NCI-H128 (cell line): ENCODE results near the gene ZNF407.

ENCODE experiments used
- DNase-seq: peaks from one replicate; lab custom pipeline; 2025; ENCODE audit not compliant: unreplicated experiment; lab: John Stamatoyannopoulos, UW

The ZNF407 gene

GRCh38 chr18:74869904-74870863 is 272.5 kb downstream of the ZNF407 start:
- no peak for DNase-seq

- DNase-seq: no peak
Observed at GRCh38 chr18:74870950-74871349, 273.3 kb downstream of the ZNF407 start.

- no peak for DNase-seq
Observed at GRCh38 chr18:74873629-74874028, 276.0 kb downstream of the ZNF407 start.

- no peak for DNase-seq
Observed at GRCh38 chr18:74874351-74874750, 276.7 kb downstream of the ZNF407 start.

GRCh38 chr18:74876630-74877243 is 279.1 kb downstream of the ZNF407 start:
- no peak for DNase-seq

GRCh38 chr18:74878267-74878666 is 280.6 kb downstream of the ZNF407 start:
- no peak for DNase-seq

GRCh38 chr18:74880706-74881278 is 283.1 kb downstream of the ZNF407 start:
- no peak for DNase-seq

- peak; percentile 58 for DNase-seq
Observed at GRCh38 chr18:74892066-74892627, 294.5 kb downstream of the ZNF407 start.

- no peak for DNase-seq
Observed at GRCh38 chr18:74895686-74896085, 298.0 kb downstream of the ZNF407 start.

- peak; percentile 35 for DNase-seq
Observed at GRCh38 chr18:74896390-74896991, 298.8 kb downstream of the ZNF407 start.

GRCh38 chr18:74897971-74898657 is 300.4 kb downstream of the ZNF407 start:
- DNase-seq: no peak

GRCh38 chr18:74898965-74899364 is 301.3 kb downstream of the ZNF407 start:
- no peak for DNase-seq

- peak; percentile 85 for DNase-seq
Observed at GRCh38 chr18:74899554-74899953, 301.9 kb downstream of the ZNF407 start.

- DNase-seq: no peak
Observed at GRCh38 chr18:74901362-74902146, 303.9 kb downstream of the ZNF407 start.

GRCh38 chr18:74902147-74902455 is 304.4 kb downstream of the ZNF407 start:
- DNase-seq: no peak

- DNase-seq: no peak
Observed at GRCh38 chr18:74905247-74905646, 307.6 kb downstream of the ZNF407 start.

GRCh38 chr18:74906184-74906583 is 308.5 kb downstream of the ZNF407 start:
- DNase-seq: no peak

GRCh38 chr18:74914052-74914591 is 316.5 kb downstream of the ZNF407 start:
- no peak for DNase-seq

- DNase-seq: no peak
Observed at GRCh38 chr18:74914648-74915047, 317.0 kb downstream of the ZNF407 start.
